HPDE6-E6E7 (cell line): ENCODE results near the gene ETV6.

Experiments used
- DNase-seq: peaks from one replicate; pipeline ENCODE4 v3.0.0; 2011; ENCODE audit warnings: missing footprints; ENCODE audit errors: extremely low spot score

Gene ETV6

GRCh38 chr12:11920231-11920630, 270.8 kb downstream of the ETV6 start:
- DNase-seq, result no peak

DNA sequence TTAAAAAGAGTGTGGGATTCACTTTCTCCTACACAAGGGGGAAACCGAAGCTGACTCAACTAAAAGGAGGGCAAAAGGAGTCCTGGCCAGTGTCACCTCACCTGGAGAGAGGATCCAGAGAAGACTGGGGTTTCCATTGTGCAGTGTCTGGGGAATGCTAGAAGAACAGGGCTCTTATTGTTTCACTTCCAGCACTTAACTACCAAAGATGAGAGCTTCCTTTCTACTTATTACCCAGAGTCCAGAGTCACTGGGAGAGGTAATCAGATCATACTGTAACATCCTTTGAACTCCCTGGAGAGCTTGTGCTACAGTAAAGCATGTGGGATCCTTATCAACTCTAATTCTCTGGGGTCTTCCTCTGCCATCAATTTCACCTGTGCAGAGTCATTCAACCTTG, 272.9 kb downstream of the ETV6 start:
- no peak for DNase-seq

DNA sequence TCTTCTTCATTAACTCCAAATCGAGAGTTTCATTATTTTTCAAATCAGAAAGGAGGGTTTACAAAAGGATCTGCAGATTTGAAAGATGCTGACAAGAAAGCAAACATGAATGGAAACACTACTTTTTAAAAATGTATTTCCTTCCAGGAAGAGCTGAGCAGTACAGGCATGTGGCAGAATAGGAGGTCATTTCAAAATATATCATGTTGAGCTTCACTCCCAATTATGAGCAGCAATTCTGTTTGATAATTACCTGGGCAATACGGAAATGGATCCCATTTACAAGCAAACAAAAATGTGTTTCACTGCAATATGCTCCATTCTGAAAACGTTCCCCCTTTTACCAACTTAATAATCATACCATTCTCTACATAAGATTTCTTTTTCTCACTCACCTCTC, 273.6 kb downstream of the ETV6 start:
- no peak for DNase-seq

GRCh38 chr12:11927286-11927935, 277.9 kb downstream of the ETV6 start:
- DNase-seq, result no peak

GRCh38 chr12:11929714-11930113, 280.2 kb downstream of the ETV6 start:
- DNase-seq, result no peak

DNA sequence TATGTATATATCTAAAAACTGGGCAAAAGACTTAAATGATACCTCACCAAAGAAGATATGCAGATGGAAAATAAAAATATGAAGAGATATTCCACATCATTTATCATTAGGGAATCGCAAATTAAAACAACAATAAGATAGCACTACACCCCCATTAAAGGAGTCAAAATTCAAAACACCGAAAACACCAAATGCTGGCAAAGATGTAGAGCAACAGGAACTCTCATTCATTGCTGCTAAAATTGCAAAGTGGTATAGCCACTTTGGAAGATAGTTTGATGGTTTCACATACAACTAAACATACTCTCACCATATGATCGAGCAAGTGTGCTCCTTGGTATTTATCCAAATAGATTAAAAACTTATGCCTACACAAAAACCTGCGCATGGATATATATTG, 289.7 kb downstream of the ETV6 start:
- DNase-seq, result no peak

DNA sequence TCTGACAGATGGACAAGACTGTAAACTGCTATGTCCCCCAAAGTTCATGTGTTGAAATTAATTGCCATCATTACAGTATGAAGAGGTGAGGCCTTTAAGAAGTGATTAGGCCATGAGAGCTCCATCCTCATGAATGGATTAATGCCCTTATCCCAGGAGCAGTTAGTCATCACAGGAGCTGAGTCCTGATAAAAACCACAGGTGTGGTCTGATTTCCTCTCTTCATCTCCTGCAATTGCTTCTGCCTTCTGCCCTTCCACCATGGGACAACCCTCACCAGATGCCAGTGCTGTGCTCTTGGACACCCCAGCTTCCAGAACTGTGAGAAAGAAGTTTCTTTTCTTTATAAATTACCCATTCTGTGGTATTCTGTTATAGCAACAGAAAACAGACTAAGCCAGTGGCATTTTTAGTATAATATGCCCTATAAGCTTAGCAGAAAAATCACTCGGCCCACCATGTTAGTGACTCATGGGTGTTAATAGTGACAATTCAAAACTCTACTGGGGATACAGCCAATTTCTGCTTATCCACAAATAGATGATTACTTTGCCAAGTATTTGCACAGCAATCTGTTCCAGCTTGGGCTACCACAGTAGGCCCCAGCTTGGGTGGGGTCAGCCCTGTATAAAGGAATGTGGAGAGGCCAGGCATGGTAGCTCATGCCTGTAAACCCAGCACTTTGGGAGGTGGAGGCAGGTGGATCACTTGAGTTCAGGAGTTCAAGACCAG, 292.3 kb downstream of the ETV6 start:
- no peak for DNase-seq

- DNase-seq, result no peak
Measured at GRCh38 chr12:11943919-11944700, 294.6 kb downstream of the ETV6 start.
